Activated T-cell treated with anti-CD3 and anti-CD28 coated beads, Interleukin-2, amount 50 U/mL, for 4 hours (primary cell): ENCODE measurements around the gene KRTAP6-1. TPM values are rescaled to one million over a fixed set of nuclear protein-coding genes. Genes with fewer than 3 reads are reported as not detected.

Source experiments
- ATAC-seq, 2 donors: fragments of 200-7000 bp; cut with Tn5 transposase; one replicate each; pipeline ENCODE4 v1.10.0; 2021
- DNase-seq: peaks from one replicate; pipeline ENCODE4 v3.0.0-alpha.2; 2020
- H3K27me3 Mint-ChIP-seq: one replicate; pipeline ENCODE4 v1.8.0; 2021; ENCODE audit warnings: low read depth, mixed read lengths
- H3K36me3 Mint-ChIP-seq: one replicate; pipeline ENCODE4 v1.8.0; 2022; ENCODE audit warnings: mixed read lengths; ENCODE audit not compliant: insufficient read depth
- H3K4me1 Mint-ChIP-seq: one replicate; pipeline ENCODE4 v1.8.0; 2021; ENCODE audit warnings: low read depth, mixed read lengths
- H3K4me3 Mint-ChIP-seq: one replicate; pipeline ENCODE4 v1.8.0; 2021; ENCODE audit warnings: mild to moderate bottlenecking, moderate library complexity, mixed read lengths
- H3K9me3 Mint-ChIP-seq: one replicate; pipeline ENCODE4 v1.8.0; 2021; ENCODE audit warnings: mixed read lengths
- total RNA-seq, 3 donors: library from RNA; stranded (reverse); gene quantifications; one replicate each; pipeline ENCODE4 v1.2.1, GENCODE V29; 2021

The KRTAP6-1 gene
- total RNA-seq, result not detected

GRCh38 chr21:30613836-30614235 is at the start of gene KRTAP6-1:
KRTAP6-1 (minus strand) TSS chr21:30613930; CDS start chr21:30613904, 26 bp downstream.
- H3K36me3 Mint-ChIP-seq, result no peaks in the 10 kb centered on the region
- DNase-seq (no peak), ATAC-seq (no peak)
- H3K9me3 Mint-ChIP-seq, result peaks cover 3% of the 10 kb centered on the region
- no peaks in the 10 kb centered on the region for H3K4me1 Mint-ChIP-seq
- H3K4me3 Mint-ChIP-seq, result no peak within 1 kb of the TSS
- H3K27me3 Mint-ChIP-seq, result no peaks in the 10 kb centered on the region

DNA sequence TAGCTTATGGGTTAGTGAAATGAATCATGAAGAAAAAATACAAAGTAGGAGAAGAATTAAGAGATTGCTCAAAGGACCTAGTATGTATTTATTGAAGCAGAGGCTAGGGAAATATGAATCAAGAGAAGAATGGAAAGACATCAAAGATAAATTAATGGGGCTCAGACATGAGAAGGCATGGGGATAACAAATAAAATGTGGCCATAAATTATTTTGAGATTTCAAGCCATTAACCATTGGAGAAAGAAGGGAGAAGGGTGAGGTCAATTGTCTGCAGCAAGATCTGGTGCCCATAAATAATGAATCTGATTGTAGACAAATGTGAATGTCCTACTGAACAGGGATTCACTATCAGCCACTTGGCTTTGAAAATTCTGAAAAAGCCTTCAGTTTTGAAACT is 39.2 kb upstream of the KRTAP6-1 start:
- H3K4me3 Mint-ChIP-seq, result no peak overlapping the region
- no peaks in the 10 kb centered on the region for H3K36me3 Mint-ChIP-seq
- H3K27me3 Mint-ChIP-seq, result peaks cover 3% of the 10 kb centered on the region
- H3K4me1 Mint-ChIP-seq, result no peaks in the 10 kb centered on the region
- DNase-seq (no peak), ATAC-seq (no peak)
- H3K9me3 Mint-ChIP-seq, result no peaks in the 10 kb centered on the region

GRCh38 chr21:30646904-30647414 is 33.2 kb upstream of the KRTAP6-1 start:
- Mint-ChIP-seq H3K36me3 (no peaks in the 10 kb centered on the region), H3K4me1 (no peaks in the 10 kb centered on the region), H3K27me3 (peaks cover 3% of the 10 kb centered on the region), H3K4me3 (no peak overlapping the region), H3K9me3 (peaks cover 10% of the 10 kb centered on the region)
- ATAC-seq, result no peak
- DNase-seq, result no peak

GRCh38 chr21:30642564-30642963 is 28.8 kb upstream of the KRTAP6-1 start, which contains the start of gene KRTAP20-3:
KRTAP20-3 (plus strand) TSS chr21:30642864.
- no peak for ATAC-seq
- no peak for DNase-seq
- Mint-ChIP-seq H3K4me3 (no peak within 1 kb of the TSS), H3K9me3 (peaks cover 10% of the 10 kb centered on the region), H3K36me3 (no peaks in the 10 kb centered on the region), H3K27me3 (no peaks in the 10 kb centered on the region), H3K4me1 (no peaks in the 10 kb centered on the region)

GRCh38 chr21:30638686-30639085 is 25.0 kb upstream of the KRTAP6-1 start:
- ATAC-seq, result no peak
- H3K9me3 Mint-ChIP-seq, result no peaks in the 10 kb centered on the region

GRCh38 chr21:30634906-30635305 is 21.2 kb upstream of the KRTAP6-1 start, which contains the start of gene KRTAP20-2:
KRTAP20-2 (plus strand) TSS chr21:30635206; CDS start chr21:30635264, 58 bp downstream.
- no peak within 1 kb of the TSS for H3K4me3 Mint-ChIP-seq
- ATAC-seq, result no peak
- DNase-seq, result no peak
- no peaks in the 10 kb centered on the region for H3K36me3 Mint-ChIP-seq
- no peaks in the 10 kb centered on the region for H3K27me3 Mint-ChIP-seq
- H3K4me1 Mint-ChIP-seq, result no peaks in the 10 kb centered on the region
- H3K9me3 Mint-ChIP-seq, result no peaks in the 10 kb centered on the region

More at GRCh38 chr21:30638686-30639085, 25.0 kb upstream of the KRTAP6-1 start:
- Mint-ChIP-seq H3K4me1 (no peaks in the 10 kb centered on the region), H3K36me3 (no peaks in the 10 kb centered on the region), H3K4me3 (no peak overlapping the region), H3K27me3 (no peaks in the 10 kb centered on the region)
- DNase-seq, result no peak

- no peak overlapping the region for H3K4me3 Mint-ChIP-seq
- H3K4me1 Mint-ChIP-seq, result no peaks in the 10 kb centered on the region
- no peak for DNase-seq
- no peak for ATAC-seq
- no peaks in the 10 kb centered on the region for H3K36me3 Mint-ChIP-seq
- no peaks in the 10 kb centered on the region for H3K9me3 Mint-ChIP-seq
- no peaks in the 10 kb centered on the region for H3K27me3 Mint-ChIP-seq
Measured at GRCh38 chr21:30629200-30629599, 15.5 kb upstream of the KRTAP6-1 start.

DNA sequence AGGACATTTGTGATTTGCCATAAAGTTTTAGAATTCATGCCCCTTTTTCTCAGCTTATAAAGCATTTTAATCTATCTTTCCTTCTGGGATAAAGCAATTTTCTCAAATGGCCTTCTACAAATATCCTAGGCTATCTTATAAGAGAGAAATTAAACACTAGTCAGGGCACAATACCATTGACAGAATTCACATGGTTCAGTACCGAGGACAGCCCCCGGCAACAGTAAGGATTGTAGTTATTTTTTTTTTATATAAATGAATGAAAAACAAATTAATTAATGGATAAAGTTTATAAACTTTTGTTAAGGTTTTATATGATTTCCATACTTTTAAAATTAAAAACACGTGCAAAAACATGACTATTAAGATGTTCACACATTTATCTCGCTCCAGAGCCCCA is 14.4 kb upstream of the KRTAP6-1 start:
- no peaks in the 10 kb centered on the region for H3K27me3 Mint-ChIP-seq
- H3K36me3 Mint-ChIP-seq, result no peaks in the 10 kb centered on the region
- DNase-seq (no peak), ATAC-seq (no peak)
- no peaks in the 10 kb centered on the region for H3K9me3 Mint-ChIP-seq
- H3K4me1 Mint-ChIP-seq, result no peaks in the 10 kb centered on the region
- H3K4me3 Mint-ChIP-seq, result no peak overlapping the region

DNA sequence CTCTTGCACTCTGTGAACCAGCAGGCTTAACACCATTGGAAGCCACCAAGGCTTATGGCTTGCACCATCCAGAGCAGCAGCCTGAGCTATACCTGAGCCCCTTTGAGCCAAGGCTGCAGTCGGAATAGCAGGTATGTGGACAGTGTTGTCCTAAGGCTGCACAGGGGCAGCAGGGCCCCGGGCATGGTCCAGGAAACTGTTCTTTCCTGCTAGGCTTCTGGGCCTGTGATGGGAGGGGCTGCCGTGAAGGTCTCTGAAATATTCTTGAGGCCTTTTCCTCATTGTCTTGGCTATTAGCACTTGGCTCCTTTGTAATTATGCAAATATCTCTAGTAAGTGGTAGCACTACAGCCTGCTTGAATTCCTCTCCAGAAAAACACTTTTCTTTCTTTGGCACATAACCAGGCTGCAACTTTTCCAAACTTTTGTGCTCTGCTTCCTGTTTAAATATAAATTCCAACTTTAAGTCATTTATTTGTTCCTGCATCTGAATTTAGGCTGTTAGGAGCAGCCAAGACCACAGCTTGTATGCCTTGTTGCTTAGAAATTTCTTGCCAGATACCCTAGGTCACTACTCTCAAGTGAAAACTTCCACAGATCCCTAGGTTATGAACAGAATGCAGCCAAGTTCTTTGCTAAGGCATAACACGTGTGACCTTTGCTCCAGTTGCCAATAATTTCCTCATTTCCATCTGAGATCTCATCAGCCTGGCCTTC is 11.9 kb upstream of the KRTAP6-1 start:
- ATAC-seq, result no peak
- H3K4me1 Mint-ChIP-seq, result no peaks in the 10 kb centered on the region
- no peak for DNase-seq
- no peaks in the 10 kb centered on the region for H3K27me3 Mint-ChIP-seq
- no peaks in the 10 kb centered on the region for H3K36me3 Mint-ChIP-seq
- no peaks in the 10 kb centered on the region for H3K9me3 Mint-ChIP-seq
- no peak overlapping the region for H3K4me3 Mint-ChIP-seq

DNA sequence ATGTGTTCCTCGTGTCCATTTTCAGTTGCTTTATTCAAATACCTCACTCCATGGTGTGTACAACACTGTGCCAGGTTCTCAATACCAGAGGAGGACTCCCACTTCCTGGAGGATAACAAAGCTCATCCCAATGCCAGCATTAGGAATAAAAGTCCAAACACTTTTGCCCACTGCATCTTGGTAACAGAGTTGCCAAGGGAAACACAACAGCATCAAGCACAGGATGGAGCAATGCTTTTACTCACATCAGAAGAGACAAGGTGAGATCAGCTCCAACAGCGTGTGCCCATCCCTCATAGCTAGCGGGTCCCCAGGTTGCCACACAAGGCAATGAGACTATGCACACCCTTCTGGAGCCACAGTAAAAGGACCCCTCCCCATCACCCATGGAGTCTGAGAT is 9.6 kb upstream of the KRTAP6-1 start:
- Mint-ChIP-seq H3K36me3 (no peaks in the 10 kb centered on the region), H3K4me3 (no peak overlapping the region), H3K27me3 (no peaks in the 10 kb centered on the region), H3K9me3 (no peaks in the 10 kb centered on the region), H3K4me1 (no peaks in the 10 kb centered on the region)
- DNase-seq, result no peak
- ATAC-seq, result no peak

GRCh38 chr21:30620522-30620921 is 6.8 kb upstream of the KRTAP6-1 start, which contains the start of gene KRTAP20-4:
KRTAP20-4 (plus strand) TSS chr21:30620627.
- no peak within 1 kb of the TSS for H3K4me3 Mint-ChIP-seq
- H3K4me1 Mint-ChIP-seq, result no peaks in the 10 kb centered on the region
- H3K36me3 Mint-ChIP-seq, result no peaks in the 10 kb centered on the region
- no peaks in the 10 kb centered on the region for H3K9me3 Mint-ChIP-seq
- DNase-seq (no peak), ATAC-seq (no peak)
- no peaks in the 10 kb centered on the region for H3K27me3 Mint-ChIP-seq

- H3K9me3 Mint-ChIP-seq, result no peaks in the 10 kb centered on the region
- no peaks in the 10 kb centered on the region for H3K36me3 Mint-ChIP-seq
- H3K27me3 Mint-ChIP-seq, result no peaks in the 10 kb centered on the region
- DNase-seq (no peak), ATAC-seq (no peak)
- no peaks in the 10 kb centered on the region for H3K4me1 Mint-ChIP-seq
- no peak overlapping the region for H3K4me3 Mint-ChIP-seq
Measured at GRCh38 chr21:30620080-30620479, 6.3 kb upstream of the KRTAP6-1 start.

GRCh38 chr21:30616125-30616524 is 2.4 kb upstream of the KRTAP6-1 start, which contains the start of gene KRTAP20-1:
KRTAP20-1 (plus strand) TSS chr21:30616425; CDS start chr21:30616455, 30 bp downstream.
- DNase-seq (no peak), ATAC-seq (no peak)
- H3K4me1 Mint-ChIP-seq, result no peaks in the 10 kb centered on the region
- H3K9me3 Mint-ChIP-seq, result peaks cover 3% of the 10 kb centered on the region
- no peaks in the 10 kb centered on the region for H3K27me3 Mint-ChIP-seq
- no peaks in the 10 kb centered on the region for H3K36me3 Mint-ChIP-seq
- H3K4me3 Mint-ChIP-seq, result no peak within 1 kb of the TSS

DNA sequence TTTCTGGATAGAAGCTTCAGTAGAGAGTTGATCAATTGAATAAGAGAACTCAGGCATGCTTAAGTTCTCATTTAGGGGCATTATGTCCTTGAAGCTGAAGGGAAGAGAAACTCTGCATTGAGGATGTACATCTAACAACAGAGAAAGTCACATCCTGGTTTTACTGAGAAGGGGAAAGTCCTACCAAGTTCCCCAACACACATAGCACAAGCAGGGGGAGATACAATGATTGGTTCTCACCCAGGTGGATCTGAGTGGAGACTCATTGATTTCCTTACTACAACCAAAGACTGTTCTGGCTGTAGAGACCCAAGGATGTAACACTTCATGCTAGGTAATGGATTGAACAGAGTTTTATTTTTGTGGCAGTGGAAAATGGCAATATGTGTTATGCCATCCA is 1.5 kb upstream of the KRTAP6-1 start:
- ATAC-seq (no peak), DNase-seq (no peak)
- no peaks in the 10 kb centered on the region for H3K4me1 Mint-ChIP-seq
- no peaks in the 10 kb centered on the region for H3K36me3 Mint-ChIP-seq
- H3K9me3 Mint-ChIP-seq, result peaks cover 3% of the 10 kb centered on the region
- H3K4me3 Mint-ChIP-seq, result no peak overlapping the region
- H3K27me3 Mint-ChIP-seq, result no peaks in the 10 kb centered on the region

DNA sequence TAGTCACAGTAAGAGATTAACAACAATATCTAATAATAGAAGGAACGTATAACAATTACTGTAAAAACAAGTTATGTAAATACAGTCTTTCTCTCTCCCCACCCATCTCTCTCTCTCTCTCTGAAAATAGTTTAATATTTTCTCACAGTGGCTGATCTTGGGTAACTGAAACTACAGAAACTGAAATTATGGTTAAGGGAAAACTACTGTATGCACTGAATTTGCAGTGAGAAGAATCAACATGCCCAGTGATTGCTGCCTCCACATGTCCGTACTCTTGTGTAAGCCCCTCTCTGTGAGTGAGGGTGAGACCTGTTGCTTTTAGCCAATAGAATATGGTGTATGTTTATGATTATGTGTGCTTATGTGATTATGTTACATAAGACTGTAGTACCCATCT is 1.6 kb downstream of the KRTAP6-1 start:
- Mint-ChIP-seq H3K36me3 (no peaks in the 10 kb centered on the region), H3K4me3 (no peak overlapping the region), H3K9me3 (peaks cover 3% of the 10 kb centered on the region), H3K27me3 (no peaks in the 10 kb centered on the region), H3K4me1 (no peaks in the 10 kb centered on the region)
- ATAC-seq (no peak), DNase-seq (no peak)
